ENCODE data around the gene RNF212.
"Not testable (repeated sequence)": the region's sequence is repeated elsewhere in the genome, so short reads cannot be mapped to it uniquely, and the experiment has no call there.

The RNF212 gene, protein sequence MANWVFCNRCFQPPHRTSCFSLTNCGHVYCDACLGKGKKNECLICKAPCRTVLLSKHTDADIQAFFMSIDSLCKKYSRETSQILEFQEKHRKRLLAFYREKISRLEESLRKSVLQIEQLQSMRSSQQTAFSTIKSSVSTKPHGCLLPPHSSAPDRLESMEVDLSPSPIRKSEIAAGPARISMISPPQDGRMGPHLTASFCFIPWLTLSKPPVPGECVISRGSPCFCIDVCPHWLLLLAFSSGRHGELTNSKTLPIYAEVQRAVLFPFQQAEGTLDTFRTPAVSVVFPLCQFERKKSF

DNA sequence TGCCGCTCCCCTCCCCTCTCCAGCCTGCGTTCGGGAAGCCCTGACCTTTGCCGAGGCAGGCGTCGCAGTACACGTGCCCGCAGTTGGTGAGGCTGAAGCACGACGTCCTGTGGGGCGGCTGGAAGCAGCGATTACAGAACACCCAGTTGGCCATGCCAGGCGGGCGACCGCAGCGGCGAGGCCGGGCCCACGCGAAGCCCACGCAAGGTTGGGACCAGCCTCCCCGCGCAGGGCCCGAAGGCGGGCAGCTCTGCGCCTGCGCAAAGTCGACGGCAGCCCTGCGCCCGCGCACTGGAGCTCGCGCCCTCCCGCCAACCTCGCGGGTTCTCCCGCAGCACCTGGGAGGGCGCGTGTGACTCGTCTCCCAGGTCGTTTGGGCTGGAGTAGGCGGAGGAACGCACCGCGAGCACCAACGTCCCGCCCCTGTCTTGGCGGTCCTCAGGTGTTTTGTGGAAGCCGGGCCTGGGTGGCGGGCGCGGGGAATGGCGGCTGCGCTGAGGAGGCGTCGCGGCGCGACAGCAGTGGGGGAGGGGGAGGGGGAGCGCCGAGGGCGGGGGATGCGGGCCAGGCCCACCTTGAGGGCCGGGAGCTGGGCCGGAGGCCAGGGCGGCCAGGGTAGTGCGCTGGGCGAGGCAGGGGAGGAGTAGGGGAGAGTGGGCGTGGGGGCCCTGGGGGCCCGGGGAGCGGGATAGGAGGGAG, at the start of gene RNF212:
RNF212 (minus strand) TSS at position 254 of the 699 bp plus-strand sequence; CDS start at position 154, 100 bp downstream.
- DNase-seq = peak; percentile 52

DNA sequence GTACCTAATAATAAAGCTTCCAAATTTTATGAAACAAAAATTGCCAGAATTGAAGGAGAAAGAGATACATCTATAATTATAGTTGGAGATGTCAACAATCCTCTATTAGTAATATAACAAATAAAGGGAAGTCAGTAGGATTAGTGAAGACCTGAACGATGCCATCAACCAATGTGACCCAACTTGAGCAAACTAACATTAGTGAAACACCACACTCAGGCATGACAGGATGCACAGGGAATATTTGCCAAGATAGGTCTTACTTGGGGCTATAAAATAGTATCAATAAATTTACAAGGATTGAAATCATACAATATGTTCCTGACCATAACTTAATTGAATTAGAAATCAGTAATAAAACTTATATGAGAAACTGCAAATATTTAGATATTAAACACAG, 47.0 kb upstream of the RNF212 start:
- DNase-seq = no peak

DNA sequence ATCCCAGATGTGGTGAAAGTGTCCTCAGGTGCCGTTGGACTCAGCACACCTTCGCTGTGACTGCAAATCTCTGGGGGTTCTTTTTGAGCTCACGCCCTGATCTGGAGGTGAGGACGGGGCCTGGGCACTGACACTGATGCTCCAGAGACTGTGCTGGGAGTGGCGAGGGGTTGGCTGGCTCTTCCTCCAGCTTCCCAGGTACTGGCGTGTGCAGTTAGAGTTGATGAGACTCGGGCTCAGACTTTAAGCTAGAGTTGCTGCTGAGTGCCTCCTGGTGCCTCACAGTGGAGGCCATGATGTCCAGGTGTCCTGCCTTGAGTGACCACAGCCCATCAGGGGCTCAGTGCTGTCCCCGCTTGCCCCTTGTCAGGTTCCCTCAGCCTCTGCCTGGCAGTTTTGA, 42.7 kb upstream of the RNF212 start:
- no peak for DNase-seq

DNA sequence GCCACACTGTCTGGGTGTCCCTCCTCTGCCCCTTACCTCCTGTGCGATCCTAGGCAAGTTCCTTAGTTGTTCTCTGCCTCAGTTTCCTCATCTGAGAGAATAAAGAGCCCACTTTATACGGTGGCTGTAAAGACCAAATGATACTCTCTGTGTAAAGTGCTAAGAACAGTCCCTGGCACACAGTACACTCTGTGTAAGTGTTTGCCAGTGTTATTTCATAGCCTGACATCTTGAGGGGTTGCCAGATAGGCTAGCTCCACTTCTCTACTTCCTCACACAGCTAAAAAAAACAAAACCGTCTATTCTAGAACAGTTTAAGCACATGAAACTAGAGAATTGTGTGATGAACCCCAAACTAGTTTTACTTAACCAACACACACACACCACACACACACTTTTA, 42.0 kb upstream of the RNF212 start:
- DNase-seq = no peak

DNA sequence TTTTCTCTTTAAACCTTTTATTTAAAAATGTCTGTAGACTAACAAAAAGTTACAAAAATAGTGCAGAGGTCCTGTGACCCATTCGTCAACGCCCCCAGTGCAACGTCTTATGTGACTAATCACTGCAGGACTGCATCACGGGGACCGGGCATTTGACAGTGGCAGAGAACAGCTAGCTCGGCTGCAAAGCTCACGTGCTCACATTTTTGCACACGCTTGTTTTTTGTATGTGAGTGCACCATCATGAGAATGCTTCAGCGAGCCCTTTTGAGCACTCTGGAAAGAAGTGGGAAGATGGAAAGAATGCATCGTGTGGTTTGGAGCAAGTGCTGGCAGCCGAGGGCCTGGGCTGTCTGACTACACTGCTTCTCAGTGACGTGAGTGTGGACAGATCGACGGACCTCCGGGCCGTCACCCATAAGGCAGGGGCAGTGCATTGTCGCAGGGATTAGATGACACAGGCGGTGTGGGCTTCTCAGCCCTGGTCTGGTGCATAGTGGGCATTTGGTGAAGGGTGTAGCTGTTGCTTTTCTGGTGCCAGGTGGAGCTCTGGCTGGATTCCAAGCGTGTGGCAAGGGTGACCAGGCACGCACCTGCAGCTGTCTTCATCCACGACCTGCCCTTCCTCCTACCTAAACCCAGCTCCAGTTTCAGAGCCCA, 41.3 kb upstream of the RNF212 start:
- DNase-seq = no peak

DNA sequence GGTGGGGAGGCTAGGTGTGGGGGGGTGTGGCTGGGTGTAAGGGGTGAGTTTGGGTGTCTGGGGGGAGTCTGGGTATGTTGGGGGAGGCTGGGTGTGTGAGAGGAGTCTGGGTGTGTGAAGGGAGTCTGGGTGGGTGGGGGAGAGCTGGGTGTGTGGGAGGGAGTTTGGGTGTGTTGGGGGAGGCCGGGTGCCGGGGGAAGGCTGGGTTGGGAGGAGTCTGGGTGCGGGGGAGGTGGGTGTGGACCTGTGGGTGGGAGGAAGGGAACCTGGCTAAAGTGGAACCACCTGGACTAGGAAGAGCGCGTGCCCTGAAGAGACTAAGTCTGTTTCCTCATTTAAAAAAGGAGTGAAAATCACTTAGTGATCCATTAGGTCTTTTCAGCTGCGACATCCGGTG, 40.8 kb upstream of the RNF212 start:
- no peak for DNase-seq

DNA sequence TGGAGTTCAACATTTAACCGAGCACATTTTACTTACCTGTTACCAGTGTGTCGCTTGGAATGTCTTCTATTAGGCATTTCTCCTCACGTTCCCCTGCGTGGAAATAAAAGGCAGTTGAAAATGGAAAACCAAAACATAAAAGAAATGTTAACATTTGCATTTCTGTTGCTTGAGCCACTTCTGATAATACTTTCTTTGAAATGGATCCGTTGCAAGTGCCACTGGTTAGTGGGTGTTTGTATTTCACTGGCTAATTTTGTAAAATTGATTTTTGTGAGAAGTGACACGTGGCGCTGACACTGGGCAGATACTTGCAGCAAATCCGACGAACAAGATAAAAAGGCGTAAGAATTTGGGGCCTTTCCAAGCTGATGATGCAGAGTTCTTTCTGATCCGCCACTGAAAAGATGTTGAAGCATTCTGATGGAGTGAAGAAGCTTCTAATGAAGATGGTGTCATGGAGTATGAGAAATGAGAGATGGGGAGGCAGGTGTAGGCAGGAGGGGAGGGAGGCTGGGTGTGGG, 40.3 kb upstream of the RNF212 start:
- no peak for DNase-seq

DNA sequence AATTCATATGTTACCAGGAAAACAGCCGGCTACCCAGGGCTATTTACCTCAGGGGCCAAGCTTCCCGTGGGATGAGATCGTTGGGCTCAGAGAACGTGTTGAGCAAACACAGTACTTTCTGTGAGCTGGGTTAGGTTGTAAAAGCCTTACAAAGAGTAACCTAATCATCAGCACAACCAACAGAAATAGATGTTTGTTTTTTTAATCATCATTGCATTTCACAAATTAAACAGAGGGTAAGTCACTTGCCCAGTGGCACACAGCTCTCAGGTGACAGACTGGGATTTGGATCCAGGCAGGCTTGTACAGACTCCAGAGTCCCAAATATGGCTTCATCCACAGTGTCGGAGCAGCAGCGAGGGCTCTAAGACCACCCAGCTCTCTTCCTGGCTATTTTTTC, 38.9 kb upstream of the RNF212 start:
- DNase-seq = no peak

DNA sequence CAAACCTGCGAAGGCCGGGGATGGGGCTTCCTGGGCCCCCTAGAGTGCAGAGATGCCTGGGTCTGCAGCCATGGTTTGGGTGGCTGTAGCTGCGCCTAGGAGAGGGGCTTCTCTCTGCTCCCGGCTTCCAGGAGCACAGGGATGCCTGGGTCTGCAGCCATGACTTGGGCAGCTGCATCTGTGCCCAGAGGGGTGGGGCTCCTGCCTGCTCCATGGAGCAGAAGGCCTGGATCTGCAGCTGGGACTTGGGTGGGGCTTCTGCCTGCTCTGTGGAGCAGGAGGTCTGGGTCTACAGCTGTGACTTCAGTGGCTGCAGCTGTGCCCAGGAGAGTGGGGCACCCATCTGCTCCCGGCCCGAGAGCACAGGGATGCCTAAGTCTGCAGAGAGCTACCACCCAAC, 38.2 kb upstream of the RNF212 start:
- no peak for DNase-seq

DNA sequence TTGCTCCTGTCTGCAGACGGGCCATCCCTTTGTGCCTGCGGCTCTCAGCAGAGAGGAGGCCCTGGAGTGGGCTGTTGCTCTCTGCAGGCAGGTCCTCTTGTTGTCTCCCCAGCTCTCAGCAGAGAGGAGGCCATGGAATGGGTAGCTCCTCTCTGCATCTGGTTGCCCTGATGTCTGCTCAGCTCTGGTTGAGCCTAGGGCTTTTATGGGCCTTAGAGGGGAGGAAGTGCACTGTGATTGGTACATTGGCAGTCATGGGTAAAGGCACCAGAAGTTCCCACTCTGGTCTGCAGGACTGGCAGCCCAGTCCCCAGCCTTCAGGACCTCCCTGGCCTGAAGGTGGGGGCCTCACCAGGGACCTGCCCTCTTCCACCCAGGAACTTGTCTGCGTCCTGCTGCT, 37.5 kb upstream of the RNF212 start:
- DNase-seq = no peak

DNA sequence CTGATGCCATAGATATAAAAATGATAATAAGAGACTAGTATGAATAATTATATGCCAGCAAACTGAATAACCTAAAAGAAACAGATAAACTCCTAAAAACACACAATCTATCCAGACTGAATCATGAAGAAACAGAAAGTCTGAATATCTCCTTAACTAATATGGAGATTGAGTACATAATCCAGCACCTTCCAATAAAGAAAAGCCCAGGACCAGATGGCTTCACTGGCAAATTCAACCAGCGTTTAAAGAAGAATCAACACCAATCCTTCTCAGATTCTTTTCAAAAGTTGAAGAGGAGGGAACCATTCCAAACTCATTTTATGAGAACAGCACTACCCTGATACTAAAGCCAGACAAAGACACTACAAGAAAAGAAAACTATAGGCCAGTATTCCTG, 26.5 kb upstream of the RNF212 start:
- no peak for DNase-seq

DNA sequence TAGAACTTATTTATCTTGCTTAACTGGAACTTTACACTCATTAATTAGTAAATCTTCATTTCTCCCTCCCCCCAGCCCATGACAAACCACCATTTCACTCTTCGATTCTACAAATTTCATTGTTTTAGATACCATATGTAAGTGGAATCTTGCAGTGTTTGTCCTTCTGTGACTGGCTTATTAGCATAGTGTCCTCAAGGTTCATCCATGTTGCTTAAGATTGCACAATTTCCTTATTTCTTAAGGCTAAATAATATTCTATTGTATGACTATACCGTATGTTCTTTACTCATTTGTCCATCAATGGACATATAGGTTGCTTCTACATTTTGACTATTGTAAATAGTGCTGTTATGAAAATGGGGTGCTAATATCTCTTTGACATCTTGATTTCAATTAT, 24.5 kb upstream of the RNF212 start:
- DNase-seq = no peak

DNA sequence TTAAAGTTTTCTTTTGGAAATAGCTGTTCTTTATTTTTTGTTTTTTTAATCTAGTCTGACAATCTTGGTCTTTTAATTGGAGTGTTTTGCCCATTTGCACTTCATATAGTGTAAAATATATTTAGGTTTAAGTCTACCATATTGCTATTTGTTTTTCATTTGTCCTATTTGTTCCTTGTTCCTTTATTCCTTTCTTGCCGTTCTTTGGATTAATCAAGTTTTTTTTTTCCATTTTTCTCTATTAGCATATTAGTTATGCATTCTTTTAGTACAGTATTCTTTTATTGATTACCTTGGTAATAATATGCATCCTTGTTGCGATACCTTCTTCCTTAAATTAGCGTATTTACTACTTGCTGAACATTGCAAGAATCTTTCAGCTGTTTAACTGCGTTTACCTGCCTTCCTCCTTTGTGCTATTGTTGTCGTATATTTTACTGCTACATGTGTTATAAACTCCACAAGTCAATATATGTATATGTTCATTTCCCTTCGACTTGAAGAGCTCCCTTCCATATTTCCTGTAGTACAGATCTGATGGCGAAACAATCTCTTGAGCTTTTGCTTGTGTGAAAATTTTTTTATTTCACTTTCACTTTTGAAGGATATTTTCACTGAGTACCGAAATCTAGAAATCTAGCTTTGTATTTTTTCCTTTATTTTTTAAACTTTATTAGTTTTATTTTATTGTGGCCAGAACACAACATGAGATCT, 23.9 kb upstream of the RNF212 start:
- no peak for DNase-seq

DNA sequence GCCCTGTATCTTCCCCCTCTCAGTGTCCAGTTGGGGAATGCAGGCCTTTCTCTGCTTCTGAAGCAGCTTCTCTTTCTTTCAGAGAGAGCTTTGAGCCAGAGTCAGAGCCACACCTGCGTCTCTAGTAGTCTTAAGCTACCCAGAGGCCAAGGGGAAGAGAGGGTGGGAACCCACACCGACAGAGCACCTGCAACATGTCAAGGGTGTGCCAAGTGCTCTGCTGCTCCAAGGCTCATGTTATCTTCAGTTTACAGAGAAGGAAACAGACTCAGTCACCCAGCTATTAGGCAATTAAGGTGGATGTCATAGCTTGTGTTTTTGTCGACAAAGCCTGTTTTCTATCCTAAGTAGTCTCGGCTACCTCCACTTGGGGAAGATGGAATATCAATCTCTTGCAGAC, 22.7 kb upstream of the RNF212 start:
- no peak for DNase-seq

DNA sequence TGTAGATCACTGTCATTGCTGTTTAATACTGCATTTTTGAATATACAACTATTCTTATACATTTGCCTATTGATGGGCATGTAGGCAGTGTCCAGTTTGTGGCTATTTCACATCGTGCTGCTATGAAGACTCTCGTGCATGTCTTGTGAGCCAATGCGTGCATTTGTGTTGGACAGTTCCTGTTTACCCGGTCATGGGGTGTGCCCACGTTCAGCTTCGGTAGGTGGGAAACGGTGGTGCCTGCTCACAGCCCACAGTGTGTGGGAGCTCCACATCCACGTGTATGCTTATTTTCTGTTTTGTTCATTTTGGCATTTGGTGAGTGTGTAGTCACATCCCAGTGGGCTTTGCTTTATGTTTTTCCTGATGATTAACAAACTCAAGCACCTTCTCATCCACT, 19.7 kb upstream of the RNF212 start:
- DNase-seq = no peak

DNA sequence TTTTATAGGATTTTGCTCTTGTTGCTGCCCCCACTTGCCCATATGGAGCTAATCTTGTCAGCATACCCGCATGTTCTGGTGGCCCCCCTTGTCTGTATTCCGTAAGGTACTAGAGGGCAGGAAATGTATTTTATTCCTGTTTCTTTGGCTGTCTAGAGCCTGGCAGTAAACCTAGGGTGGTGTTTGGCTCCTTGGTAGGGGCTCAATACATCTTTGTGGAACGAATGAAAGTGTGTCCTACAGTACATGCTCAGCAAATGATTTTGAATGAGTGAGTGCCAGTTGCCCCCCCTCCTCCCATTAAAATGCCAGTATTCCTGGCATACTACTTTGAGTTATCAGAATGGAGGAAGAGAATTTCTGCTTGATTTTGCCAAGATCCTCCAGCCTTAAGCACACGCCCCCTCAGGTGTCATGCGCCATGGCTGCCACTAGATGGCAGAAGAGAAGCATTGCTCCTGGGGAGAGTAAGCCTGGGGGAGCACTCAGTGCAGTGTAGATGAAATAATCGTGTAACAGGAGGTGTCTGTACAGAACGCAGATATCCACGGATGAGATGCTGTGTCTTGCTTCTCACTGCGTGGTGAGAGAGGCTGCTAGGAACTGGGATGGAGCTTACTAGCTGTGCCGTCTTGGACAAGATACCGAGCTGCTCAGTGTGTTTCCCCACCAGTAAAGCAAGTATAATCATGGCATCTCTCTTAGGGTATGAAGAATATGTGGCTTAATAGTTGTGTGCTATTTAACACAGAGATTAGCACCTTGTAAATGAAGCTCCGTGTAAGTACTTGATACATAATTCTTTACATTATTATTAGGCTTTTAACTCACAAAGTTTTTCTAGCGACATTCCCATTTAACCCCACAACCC, 17.2 kb upstream of the RNF212 start:
- peak; percentile 69 for DNase-seq

DNA sequence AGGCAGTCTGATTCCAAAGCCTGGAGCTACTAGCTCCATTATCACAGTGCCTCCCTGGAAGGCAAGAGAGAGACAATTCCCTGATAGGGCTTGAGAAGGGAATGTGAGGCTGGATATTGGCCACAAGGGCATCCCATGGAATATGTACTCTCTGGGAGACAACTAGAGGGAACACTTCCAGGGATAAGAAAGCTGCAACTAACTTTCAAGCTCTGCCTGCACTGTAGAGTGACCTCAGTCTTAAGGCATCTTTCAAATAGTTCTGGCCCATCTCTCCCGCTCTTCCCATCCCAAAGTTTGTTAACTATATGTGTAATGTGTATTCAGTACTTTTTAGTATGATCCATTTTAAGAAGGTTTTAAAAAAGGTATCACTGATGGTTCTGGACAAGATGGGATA, 13.1 kb upstream of the RNF212 start:
- no peak for DNase-seq

DNA sequence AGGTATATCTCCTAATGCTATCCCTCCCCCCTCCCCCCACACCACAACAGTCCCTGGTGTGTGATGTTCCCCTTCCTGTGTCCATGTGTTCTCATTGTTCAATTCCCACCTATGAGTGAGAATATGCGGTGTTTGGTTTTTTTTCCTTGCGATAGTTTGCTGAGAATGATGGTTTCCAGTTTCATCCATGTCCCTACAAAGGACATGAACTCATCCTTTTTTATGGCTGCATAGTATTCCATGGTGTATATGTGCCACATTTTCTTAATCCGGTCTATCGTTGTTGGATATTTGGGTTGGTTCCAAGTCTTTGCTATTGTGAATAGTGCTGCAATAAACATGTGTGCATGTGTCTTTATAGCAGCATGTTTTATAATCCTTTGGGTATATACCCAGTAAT, 12.1 kb upstream of the RNF212 start:
- DNase-seq = not testable (repeated sequence)

DNA sequence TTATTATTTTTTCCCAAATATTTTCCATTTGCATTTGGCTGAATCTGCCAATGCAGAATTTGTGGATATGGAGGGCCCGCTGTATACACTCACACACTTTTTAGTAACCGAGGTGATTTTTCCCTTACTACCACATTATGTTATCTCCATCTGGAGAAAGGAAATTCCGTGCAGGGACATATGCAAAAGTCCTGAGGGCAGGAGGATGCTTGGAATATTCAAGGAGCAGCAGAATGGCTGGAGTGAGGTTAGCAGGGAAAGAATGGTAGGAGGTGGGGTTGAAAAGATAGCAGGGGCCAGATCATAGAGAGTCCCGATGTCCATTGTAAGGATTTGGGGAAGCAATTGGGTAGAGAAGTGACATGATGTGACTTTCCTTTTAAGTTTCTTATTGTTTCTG, 11.5 kb upstream of the RNF212 start:
- DNase-seq = no peak

DNA sequence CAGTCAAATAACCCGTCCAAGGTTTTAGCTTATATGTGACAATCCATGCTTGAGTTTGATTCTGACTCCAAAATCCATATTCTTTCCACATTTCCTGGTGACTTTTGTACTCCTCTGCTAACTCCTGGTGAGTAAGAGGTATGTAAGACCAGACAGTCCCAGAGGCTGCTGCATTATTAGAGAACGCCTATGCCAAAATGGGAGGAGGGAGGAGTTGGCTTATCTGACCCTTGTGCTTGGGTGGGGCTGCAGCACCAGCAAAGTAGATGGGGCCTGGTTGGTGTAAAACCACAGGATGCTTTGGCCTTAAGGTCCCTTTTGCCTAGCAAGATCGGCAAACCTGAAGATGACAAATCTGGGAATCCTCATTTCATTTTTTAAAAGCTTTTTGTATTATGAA, 9.1 kb upstream of the RNF212 start:
- no peak for DNase-seq

DNA sequence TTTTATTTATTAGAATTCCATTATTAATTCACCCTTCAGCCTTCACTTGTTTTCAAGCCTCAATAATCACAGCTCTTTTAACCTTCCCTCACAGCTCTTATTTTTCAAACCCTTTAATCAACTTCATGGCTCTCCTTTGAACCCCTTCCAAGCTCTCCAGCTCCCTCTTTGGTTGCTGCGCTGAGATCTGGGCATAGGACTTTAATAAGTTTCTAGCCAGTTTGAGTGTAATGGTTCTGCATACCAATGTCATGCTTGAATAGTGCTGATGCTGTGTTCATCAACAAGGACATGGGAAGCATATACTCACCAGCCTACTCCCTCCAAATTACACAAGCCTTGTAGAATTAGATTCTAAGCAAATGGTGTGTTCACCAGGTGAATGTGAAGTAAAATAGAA, 3.5 kb upstream of the RNF212 start:
- no peak for DNase-seq

DNA sequence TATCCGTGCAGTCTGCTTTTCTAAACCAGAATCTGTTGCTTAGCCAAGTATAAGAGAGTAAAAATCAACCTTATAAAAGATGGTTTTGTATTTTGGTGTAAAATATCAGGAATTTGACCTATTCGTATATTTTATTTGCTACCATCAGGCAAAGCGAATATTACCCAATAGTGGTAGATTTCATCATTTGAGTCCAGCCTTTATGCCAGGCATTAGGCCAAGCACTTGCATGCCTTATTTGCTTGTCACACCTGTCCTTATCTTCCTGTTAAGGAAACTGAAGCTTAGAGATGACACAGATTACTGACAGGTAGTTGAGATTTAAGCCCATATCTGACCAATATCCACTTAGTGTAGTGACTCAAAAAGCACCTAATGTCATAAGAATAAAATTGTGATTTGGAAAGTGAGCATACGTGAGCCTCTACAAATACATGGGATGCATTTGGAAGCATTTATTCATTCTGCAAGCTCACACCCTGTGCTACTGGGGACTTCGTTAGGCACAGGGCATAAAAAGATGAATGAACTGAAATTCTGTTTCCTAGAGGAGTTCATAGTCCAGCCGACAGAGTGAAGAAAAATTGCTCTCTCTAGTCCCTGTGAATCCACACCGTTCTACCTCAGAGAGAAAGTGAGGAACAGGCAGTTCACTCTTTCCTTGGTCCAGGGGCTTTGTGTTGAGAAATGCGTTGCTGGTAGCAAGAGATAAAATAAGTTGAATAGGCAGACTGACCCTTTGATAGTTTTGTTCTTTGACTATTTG, 2.3 kb upstream of the RNF212 start:
- DNase-seq = no peak

Measured in stimulated activated CD4-positive, alpha-beta T cell treated with anti-CD3 and anti-CD28 coated beads, Interleukin-4, amount 100 ng/mL, for 1 hour (primary cell).